PC-9 (cell line): ENCODE data around the gene GJB1. TPM values are rescaled to one million over a fixed set of nuclear protein-coding genes. Genes with fewer than 3 reads are reported as not detected.
"Not testable (repeated sequence)": the region's sequence is repeated elsewhere in the genome, so short reads cannot be mapped to it uniquely, and the experiment has no call there.

Experiments used
- BruUV-seq: library from RNA; stranded (reverse); fragments of 400-500 nt; replicated peaks from 2 replicates; lab custom pipeline; 2021; lab: Mats Ljungman, UMichigan
- CTCF ChIA-PET: fragments of 300-600 bp; sonication (Branson Sonifier 250); formaldehyde crosslinking; loops from one replicate; lab custom pipeline; 2022; ENCODE audit warnings: antibody characterized with exemption; lab: Charles Lee
- POLR2A ChIA-PET: fragments of 300-600 bp; sonication (Branson Sonifier 250); formaldehyde crosslinking; loops from one replicate; lab custom pipeline; 2022; ENCODE audit warnings: antibody characterized with exemption; ENCODE audit not compliant: unreplicated experiment; lab: Charles Lee
- DNase-seq, 2 experiments: peaks; one replicate each; pipeline versions ENCODE4 v3.0.0 to v3.0.0-alpha.2; 2015 to 2022; ENCODE audit warnings: mixed read lengths in 1 of 2
- H2AFZ ChIP-seq: fragments of 200-600 bp; sonication (generic); 2 replicates; pipeline ENCODE4 v1.8.1; 2017; ENCODE audit warnings: antibody characterized with exemption
- H3F3A ChIP-seq: fragments of 200-600 bp; sonication (generic); 2 replicates; pipeline ENCODE4 v1.8.1; 2017; ENCODE audit warnings: antibody characterized with exemption, mild to moderate bottlenecking, low read depth; ENCODE audit not compliant: insufficient read depth
- H3K27ac ChIP-seq: fragments of 200-600 bp; sonication (generic); 2 replicates; pipeline ENCODE4 v1.6.1; 2016; ENCODE audit warnings: mixed run types
- H3K27me3 ChIP-seq: fragments of 200-600 bp; sonication (generic); 2 replicates; pipeline ENCODE4 v1.6.1; 2016; ENCODE audit warnings: low read depth, mixed run types; ENCODE audit not compliant: insufficient read depth
- H3K36me3 ChIP-seq: fragments of 200-600 bp; sonication (generic); 2 replicates; pipeline ENCODE4 v1.6.1; 2016; ENCODE audit warnings: low read depth, mixed run types
- H3K4me1 ChIP-seq: fragments of 200-600 bp; sonication (generic); replicated peaks from 2 replicates; pipeline ENCODE4 v1.6.1; 2016; ENCODE audit warnings: mixed run types; ENCODE audit not compliant: insufficient read depth
- H3K4me2 ChIP-seq: fragments of 200-600 bp; sonication (generic); 2 replicates; pipeline ENCODE4 v1.6.1; 2017; ENCODE audit warnings: mixed run types
- H3K4me3 ChIP-seq: fragments of 200-600 bp; sonication (generic); 2 replicates; pipeline ENCODE4 v1.6.1; 2016; ENCODE audit warnings: mixed run types
- H3K79me2 ChIP-seq: fragments of 200-600 bp; sonication (generic); 2 replicates; pipeline ENCODE4 v1.6.1; 2017; ENCODE audit warnings: low read depth, mixed run types
- H3K9me2 ChIP-seq: fragments of 200-600 bp; sonication (generic); 2 replicates; pipeline ENCODE4 v1.8.1; 2017; ENCODE audit warnings: mild to moderate bottlenecking; ENCODE audit not compliant: insufficient read depth
- H3K9me3 ChIP-seq: fragments of 200-600 bp; sonication (generic); 2 replicates; pipeline ENCODE4 v1.8.1; 2016; ENCODE audit warnings: low read depth; ENCODE audit not compliant: insufficient read depth
- H4K20me1 ChIP-seq: fragments of 200-600 bp; sonication (generic); 2 replicates; pipeline ENCODE4 v1.8.1; 2017; ENCODE audit not compliant: insufficient read depth
- EZH2 ChIP-seq: fragments of 200-600 bp; sonication (generic); IDR thresholded peaks from 2 replicates; pipeline ENCODE4 v1.8.0; 2017; ENCODE audit warnings: antibody characterized with exemption, low read depth
- intact Hi-C: fragments of 100-400 bp; cut with micrococcal nuclease; formaldehyde crosslinking; loops from one replicate; pipeline ENCODE4 v1.10.0; 2022; ENCODE audit not compliant: unreplicated experiment
- total RNA-seq: library from RNA; stranded (reverse); gene quantifications from 2 replicates; pipeline ENCODE4 v1.2.3, GENCODE V29; 2021
- TF ChIP-seq, protein P1 (sequence below): fragments of 200-600 bp; sonication (generic); conservative IDR thresholded peaks from 2 replicates; pipeline ENCODE4 v1.6.1; 2017; ENCODE audit warnings: mixed run types, antibody characterized with exemption, mild to moderate bottlenecking, moderate library complexity

GJB1 gene
- total RNA-seq, 1 experiment from 2014 or later, result not detected

DNA sequence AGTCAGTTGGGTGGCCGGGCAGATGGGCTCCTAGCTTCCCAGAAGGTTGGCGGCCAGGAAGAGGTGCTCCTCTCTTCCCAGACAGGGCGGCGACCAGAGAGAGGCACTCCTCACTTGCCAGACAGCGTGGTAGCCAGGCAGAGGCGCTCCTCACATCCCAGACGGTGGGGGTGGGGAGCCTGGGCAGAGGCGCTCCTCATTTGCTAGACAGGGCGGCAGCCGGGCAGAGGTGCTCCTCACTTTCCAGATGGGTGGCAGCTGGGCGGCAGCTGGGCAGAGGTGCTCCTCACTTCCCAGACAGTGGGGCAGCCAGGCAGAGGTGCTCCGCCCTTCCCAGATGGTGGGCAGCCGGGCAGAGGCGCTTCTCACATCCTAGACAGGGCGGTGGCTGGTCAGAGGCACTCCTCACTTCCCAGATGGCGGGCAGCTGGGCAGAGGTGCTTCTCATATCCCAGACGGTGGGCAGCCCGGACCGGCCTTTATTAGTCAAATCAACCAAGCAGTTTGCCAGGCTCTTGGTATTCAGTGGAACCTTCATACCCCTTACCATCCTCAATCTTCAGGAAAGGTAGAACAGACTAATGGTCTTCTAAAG is 46.9 kb downstream of the GJB1 start:
- Histone ChIP-seq H3K4me1 (no peaks in the 10 kb centered on the region), H3K27me3 (no peaks in the 10 kb centered on the region), H3K9me3 (no peaks in the 10 kb centered on the region), H4K20me1 (no peaks in the 10 kb centered on the region), H3K27ac (no peak overlapping the region), H3K4me3 (no peak overlapping the region), H2AFZ (no peak overlapping the region), H3K36me3 (no peaks in the 10 kb centered on the region), H3K9me2 (no peaks in the 10 kb centered on the region; the same call in 1 of the 2 replicates), H3K79me2 (no peaks in the 10 kb centered on the region), H3K4me2 (no peak overlapping the region), H3F3A (no peaks in the 10 kb centered on the region)
- CTCF ChIA-PET, result no interaction called here
- TF ChIP-seq, protein P1, sequence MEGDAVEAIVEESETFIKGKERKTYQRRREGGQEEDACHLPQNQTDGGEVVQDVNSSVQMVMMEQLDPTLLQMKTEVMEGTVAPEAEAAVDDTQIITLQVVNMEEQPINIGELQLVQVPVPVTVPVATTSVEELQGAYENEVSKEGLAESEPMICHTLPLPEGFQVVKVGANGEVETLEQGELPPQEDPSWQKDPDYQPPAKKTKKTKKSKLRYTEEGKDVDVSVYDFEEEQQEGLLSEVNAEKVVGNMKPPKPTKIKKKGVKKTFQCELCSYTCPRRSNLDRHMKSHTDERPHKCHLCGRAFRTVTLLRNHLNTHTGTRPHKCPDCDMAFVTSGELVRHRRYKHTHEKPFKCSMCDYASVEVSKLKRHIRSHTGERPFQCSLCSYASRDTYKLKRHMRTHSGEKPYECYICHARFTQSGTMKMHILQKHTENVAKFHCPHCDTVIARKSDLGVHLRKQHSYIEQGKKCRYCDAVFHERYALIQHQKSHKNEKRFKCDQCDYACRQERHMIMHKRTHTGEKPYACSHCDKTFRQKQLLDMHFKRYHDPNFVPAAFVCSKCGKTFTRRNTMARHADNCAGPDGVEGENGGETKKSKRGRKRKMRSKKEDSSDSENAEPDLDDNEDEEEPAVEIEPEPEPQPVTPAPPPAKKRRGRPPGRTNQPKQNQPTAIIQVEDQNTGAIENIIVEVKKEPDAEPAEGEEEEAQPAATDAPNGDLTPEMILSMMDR, result no peak
- TF ChIP-seq EZH2, result no peak
- POLR2A ChIA-PET, result no interaction called here
- intact Hi-C loops, result no loop called here
- BruUV-seq, result no TSS peak
- DNase-seq, result no peak

DNA sequence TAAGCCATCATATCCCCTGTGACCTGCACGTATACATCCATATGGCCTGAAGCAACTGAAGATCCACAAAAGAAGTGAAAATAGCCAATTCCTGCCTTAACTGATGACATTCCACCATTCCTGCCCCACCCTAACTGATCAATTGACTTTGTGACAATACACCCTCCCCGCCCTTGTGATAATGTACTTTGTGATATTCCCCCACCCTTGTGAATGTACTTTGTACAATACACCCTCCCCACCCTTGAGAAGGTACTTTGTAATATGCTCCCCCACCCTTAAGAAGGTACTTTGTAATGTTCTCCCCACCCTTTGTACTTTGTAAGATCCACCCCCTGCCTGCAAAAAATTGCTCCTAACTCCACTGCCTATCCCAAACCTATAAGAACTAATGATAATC is 49.3 kb downstream of the GJB1 start:
- POLR2A ChIA-PET, BruUV-seq, H2AFZ ChIP-seq, CTCF ChIA-PET, H3K79me2 ChIP-seq, H3K36me3 ChIP-seq, H3K4me3 ChIP-seq, DNase-seq, H3K9me2 ChIP-seq, H3K4me2 ChIP-seq, H3F3A ChIP-seq, intact Hi-C loops, H4K20me1 ChIP-seq, H3K4me1 ChIP-seq, H3K9me3 ChIP-seq, H3K27me3 ChIP-seq, H3K27ac ChIP-seq: not testable (repeated sequence)

Other genes starting within 250 kb of the GJB1 start
- 53.1 and 63.1 TPM in 2 replicates for gene SNX12, start 154.9 kb upstream of the GJB1 start, total RNA-seq
- 22.0 and 29.3 TPM in 2 replicates for gene FOXO4, start 127.4 kb upstream of the GJB1 start, total RNA-seq
- gene CXorf65, start 116.5 kb upstream of the GJB1 start, total RNA-seq, result not detected in 2 replicates
- not detected in 2 replicates for gene IL2RG, start 111.6 kb upstream of the GJB1 start, total RNA-seq
- 32.7 and 51.6 TPM in 2 replicates for gene MED12, start 104.6 kb upstream of the GJB1 start, total RNA-seq
- gene NLGN3, start 78.4 kb upstream of the GJB1 start, total RNA-seq, result 0.63 and 0.65 TPM in 2 replicates
- gene ZMYM3, start 30.9 kb downstream of the GJB1 start, total RNA-seq, result 45.3 and 45.7 TPM in 2 replicates
- 499 and 551 TPM in 2 replicates for gene NONO, start 60.4 kb downstream of the GJB1 start, total RNA-seq
- gene ITGB1BP2, start 78.5 kb downstream of the GJB1 start, total RNA-seq, result 5.2 and 5.4 TPM in 2 replicates
- 45.9 and 49.6 TPM in 2 replicates for gene TAF1, start 143.1 kb downstream of the GJB1 start, total RNA-seq